Fibroblast of lung (primary cell): ENCODE data around the gene POP4. TPM values are rescaled to one million over a fixed set of nuclear protein-coding genes. Genes with fewer than 3 reads are reported as not detected.

Experiments used
- DNase-seq, 2 donors: peaks; one replicate each; pipeline versions ENCODE4 v3.0.0 to v3.0.0-alpha.2; 2010; ENCODE audit warnings: low read depth in 2 of 2
- H2AFZ ChIP-seq: 2 replicates; pipeline ENCODE4 v1.5.1; 2012; ENCODE audit warnings: low read length, control low read depth, inconsistent platforms
- H3K27ac ChIP-seq: 2 replicates; pipeline ENCODE4 v1.5.1; 2011; ENCODE audit warnings: low read length, control low read depth; ENCODE audit not compliant: insufficient read depth
- H3K27me3 ChIP-seq: 2 replicates; pipeline ENCODE4 v1.5.1; 2011; ENCODE audit warnings: mild to moderate bottlenecking, low read length; ENCODE audit not compliant: control insufficient read depth, insufficient read depth
- H3K36me3 ChIP-seq: 2 replicates; pipeline ENCODE4 v1.5.1; 2011; ENCODE audit warnings: low read length; ENCODE audit not compliant: control insufficient read depth, insufficient read depth
- H3K4me1 ChIP-seq: 2 replicates; pipeline ENCODE4 v1.5.1; 2011; ENCODE audit warnings: low read length; ENCODE audit not compliant: control insufficient read depth, insufficient read depth; ENCODE audit errors: extremely low read depth
- H3K4me2 ChIP-seq: 2 replicates; pipeline ENCODE4 v1.5.1; 2011; ENCODE audit warnings: low read length, control low read depth; ENCODE audit not compliant: insufficient read depth; ENCODE audit errors: extremely low read depth
- H3K4me3 ChIP-seq, 4 experiments: fragments of 200-600 bp in 1 of 4; sonication (generic) in 1 of 4; replicated peaks in 1 of 4; 2 replicates each; pipeline ENCODE4 v1.5.1; 2011 to 2016; ENCODE audit warnings: low read length in 4 of 4, low read depth in 3 of 4, mild to moderate bottlenecking in 3 of 4, control low read depth in 2 of 4, inconsistent platforms in 1 of 4, mixed read lengths in 1 of 4; ENCODE audit not compliant: insufficient read depth in 1 of 4; ENCODE audit errors: control extremely low read depth in 1 of 4
- H3K79me2 ChIP-seq: 2 replicates; pipeline ENCODE4 v1.5.1; 2012; ENCODE audit warnings: mild to moderate bottlenecking, low read length, inconsistent platforms; ENCODE audit not compliant: control insufficient read depth, insufficient read depth
- H3K9ac ChIP-seq: 2 replicates; pipeline ENCODE4 v1.5.1; 2011; ENCODE audit warnings: mild to moderate bottlenecking, low read length, control low read depth; ENCODE audit not compliant: insufficient read depth
- H3K9me3 ChIP-seq: 2 replicates; pipeline ENCODE4 v1.5.1; 2012; ENCODE audit warnings: low read depth, low read length; ENCODE audit not compliant: control insufficient read depth, insufficient read depth
- H4K20me1 ChIP-seq: 2 replicates; pipeline ENCODE4 v1.5.1; 2011; ENCODE audit warnings: low read length; ENCODE audit not compliant: control insufficient read depth, insufficient read depth; ENCODE audit errors: extremely low read depth
- EZH2 ChIP-seq: IDR thresholded peaks from 2 replicates; pipeline ENCODE4 v1.5.1; 2012; ENCODE audit warnings: low read length, control low read depth, mild to moderate bottlenecking; ENCODE audit errors: missing control alignments
- polyA plus RNA-seq, 2 donors: library from polyadenylated mRNA; depleted of rRNA in 1 of 2; stranded (reverse) in 1 of 2; unstranded in 1 of 2; fragments of >200 nt; gene quantifications; 2 replicates each; pipeline ENCODE4 v1.2.1, GENCODE V29; 2011 to 2012; ENCODE audit warnings: missing spikeins in 1 of 2
- total RNA-seq: library from RNA; depleted of rRNA; stranded (reverse); fragments of >200 nt; gene quantifications from 2 replicates; pipeline ENCODE4 v1.2.1, GENCODE V29; 2014
- TF ChIP-seq, protein P1 (sequence below), 2 donors: IDR thresholded peaks in 1 of 2; conservative IDR thresholded peaks in 1 of 2; 1 replicate in 1 of 2; 2 replicates in 1 of 2; pipeline ENCODE4 v1.5.1; 2011 to 2012; ENCODE audit warnings: low read length in 2 of 2, control low read depth in 1 of 2, inconsistent platforms in 1 of 2, low read depth in 1 of 2, mild to moderate bottlenecking in 1 of 2

The POP4 gene
- total and polyA plus RNA-seq, 2 donors (not counting 1 experiment from before 2014, with no cell fraction given), result 77.1 to 102 TPM

DNA sequence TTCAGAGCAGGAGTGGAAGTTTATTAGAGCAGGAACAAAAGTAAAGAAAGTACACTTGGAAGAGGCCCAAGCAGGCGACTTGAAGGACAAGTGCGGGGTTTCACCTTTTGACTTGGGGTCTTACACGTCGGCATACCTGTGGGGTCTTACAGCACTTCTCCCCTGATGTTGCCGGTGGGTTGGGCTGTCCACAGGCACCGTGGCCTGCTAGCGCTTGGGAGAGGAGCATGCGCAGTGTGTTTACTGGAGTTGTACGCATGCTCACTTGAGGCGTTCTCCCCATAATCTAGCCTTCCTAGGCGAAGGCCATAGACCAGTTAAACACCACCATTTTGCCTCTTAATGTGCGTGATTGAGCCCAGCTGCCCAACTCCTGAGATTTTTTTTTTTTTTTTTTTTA, 34.1 kb downstream of the POP4 start:
- TF ChIP-seq, protein P1, sequence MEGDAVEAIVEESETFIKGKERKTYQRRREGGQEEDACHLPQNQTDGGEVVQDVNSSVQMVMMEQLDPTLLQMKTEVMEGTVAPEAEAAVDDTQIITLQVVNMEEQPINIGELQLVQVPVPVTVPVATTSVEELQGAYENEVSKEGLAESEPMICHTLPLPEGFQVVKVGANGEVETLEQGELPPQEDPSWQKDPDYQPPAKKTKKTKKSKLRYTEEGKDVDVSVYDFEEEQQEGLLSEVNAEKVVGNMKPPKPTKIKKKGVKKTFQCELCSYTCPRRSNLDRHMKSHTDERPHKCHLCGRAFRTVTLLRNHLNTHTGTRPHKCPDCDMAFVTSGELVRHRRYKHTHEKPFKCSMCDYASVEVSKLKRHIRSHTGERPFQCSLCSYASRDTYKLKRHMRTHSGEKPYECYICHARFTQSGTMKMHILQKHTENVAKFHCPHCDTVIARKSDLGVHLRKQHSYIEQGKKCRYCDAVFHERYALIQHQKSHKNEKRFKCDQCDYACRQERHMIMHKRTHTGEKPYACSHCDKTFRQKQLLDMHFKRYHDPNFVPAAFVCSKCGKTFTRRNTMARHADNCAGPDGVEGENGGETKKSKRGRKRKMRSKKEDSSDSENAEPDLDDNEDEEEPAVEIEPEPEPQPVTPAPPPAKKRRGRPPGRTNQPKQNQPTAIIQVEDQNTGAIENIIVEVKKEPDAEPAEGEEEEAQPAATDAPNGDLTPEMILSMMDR (conservative IDR thresholded peaks at IDR 0.05 in 1 of 2, IDR thresholded peaks at IDR 0.05 in 1 of 2; ENCODE audit: low read depth in 1 of 2, low read length in 2 of 2), result no peak
- no peak for TF ChIP-seq EZH2
- Histone ChIP-seq H4K20me1 (no peaks in the 10 kb centered on the region), H3K4me2 (no peak overlapping the region), H3K36me3 (no peaks in the 10 kb centered on the region), H3K9ac (no peak overlapping the region), H3K27me3 (peaks cover 1% of the 10 kb centered on the region), H3K79me2 (no peaks in the 10 kb centered on the region), H3K9me3 (no peaks in the 10 kb centered on the region), H2AFZ (no peak overlapping the region), H3K4me1 (no peaks in the 10 kb centered on the region), H3K27ac (no peak overlapping the region), H3K4me3 (no peak overlapping the region)
- DNase-seq, result no peak

DNA sequence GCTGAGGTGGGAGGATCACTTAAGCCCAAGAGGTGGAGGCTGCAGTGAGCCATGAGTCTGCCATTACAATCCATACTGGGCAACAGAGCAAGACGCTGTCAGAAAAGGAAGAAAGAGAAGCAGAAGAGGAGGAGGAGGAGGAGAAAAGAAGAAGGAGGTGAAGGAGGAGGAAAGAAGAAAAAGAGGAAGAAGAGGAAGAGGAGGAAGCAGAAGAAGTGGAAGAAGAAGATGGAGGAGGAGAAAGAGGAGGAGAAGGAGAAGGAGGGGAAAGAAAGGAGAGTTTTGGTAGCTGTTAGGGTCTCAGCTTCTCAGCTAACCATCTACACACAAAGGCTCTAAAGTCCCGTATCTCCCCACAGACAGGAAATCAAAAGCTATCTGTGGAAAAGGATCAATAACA, 35.5 kb downstream of the POP4 start:
- peaks cover 2% of the 10 kb centered on the region for H3K4me1 ChIP-seq

DNA sequence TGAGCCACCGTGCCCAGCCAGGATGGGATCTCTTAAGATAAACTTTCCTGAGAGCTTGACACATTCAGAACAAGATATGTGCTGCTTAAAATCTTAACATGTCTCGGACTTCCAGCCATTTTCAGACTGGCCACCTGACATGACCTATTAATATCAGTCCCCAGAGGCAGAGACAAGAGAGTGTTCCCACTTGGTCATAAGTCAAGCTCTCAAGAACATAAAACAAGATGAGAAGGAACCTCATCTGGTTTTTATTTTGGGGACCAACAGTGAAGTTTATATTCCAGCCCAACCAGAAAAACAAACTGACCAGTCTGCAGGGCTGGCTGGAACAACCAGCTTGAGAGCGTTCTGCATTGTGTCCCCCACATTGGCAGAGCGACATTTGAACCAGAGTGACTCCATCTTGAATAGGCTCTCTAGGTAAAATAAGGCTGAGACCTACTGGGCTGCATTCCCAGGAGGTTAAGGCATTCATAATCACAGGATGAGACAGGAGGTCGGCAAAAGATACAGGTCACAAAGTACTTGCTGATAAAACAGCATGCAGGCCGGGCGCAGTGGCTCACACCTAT, 37.4 kb downstream of the POP4 start:
- H3K4me1 ChIP-seq, result peaks cover 2% of the 10 kb centered on the region
- TF ChIP-seq EZH2, result no peak
- H3K4me2 ChIP-seq, result no peak overlapping the region
- no peaks in the 10 kb centered on the region for H3K79me2 ChIP-seq
- no peak overlapping the region for H3K27ac ChIP-seq
- no peak overlapping the region for H2AFZ ChIP-seq
- H3K27me3 ChIP-seq, result no peaks in the 10 kb centered on the region
- no peaks in the 10 kb centered on the region for H4K20me1 ChIP-seq
- no peaks in the 10 kb centered on the region for H3K36me3 ChIP-seq
- no peaks in the 10 kb centered on the region for H3K9me3 ChIP-seq
- no peak for DNase-seq
- no peak overlapping the region for H3K4me3 ChIP-seq
- H3K9ac ChIP-seq, result no peak overlapping the region

More for the DNA sequence above, 35.5 kb downstream of the POP4 start:
- Histone ChIP-seq H3K27ac (no peak overlapping the region), H4K20me1 (no peaks in the 10 kb centered on the region), H2AFZ (no peak overlapping the region), H3K36me3 (no peaks in the 10 kb centered on the region), H3K79me2 (no peaks in the 10 kb centered on the region), H3K9me3 (no peaks in the 10 kb centered on the region), H3K4me3 (no peak overlapping the region), H3K4me2 (no peak overlapping the region), H3K9ac (no peak overlapping the region), H3K27me3 (no peaks in the 10 kb centered on the region)
- TF ChIP-seq, protein P1 (conservative IDR thresholded peaks at IDR 0.05 in 1 of 2, IDR thresholded peaks at IDR 0.05 in 1 of 2; ENCODE audit: low read depth in 1 of 2, low read length in 2 of 2), result no peak
- no peak for TF ChIP-seq EZH2
- no peak for DNase-seq
